ENCODE measurements around the gene ZNF500.

GRCh38 chr16:4752351-4753100 lies 14.4 kb downstream of the ZNF500 start:
- TF ChIP-seq, protein P1, sequence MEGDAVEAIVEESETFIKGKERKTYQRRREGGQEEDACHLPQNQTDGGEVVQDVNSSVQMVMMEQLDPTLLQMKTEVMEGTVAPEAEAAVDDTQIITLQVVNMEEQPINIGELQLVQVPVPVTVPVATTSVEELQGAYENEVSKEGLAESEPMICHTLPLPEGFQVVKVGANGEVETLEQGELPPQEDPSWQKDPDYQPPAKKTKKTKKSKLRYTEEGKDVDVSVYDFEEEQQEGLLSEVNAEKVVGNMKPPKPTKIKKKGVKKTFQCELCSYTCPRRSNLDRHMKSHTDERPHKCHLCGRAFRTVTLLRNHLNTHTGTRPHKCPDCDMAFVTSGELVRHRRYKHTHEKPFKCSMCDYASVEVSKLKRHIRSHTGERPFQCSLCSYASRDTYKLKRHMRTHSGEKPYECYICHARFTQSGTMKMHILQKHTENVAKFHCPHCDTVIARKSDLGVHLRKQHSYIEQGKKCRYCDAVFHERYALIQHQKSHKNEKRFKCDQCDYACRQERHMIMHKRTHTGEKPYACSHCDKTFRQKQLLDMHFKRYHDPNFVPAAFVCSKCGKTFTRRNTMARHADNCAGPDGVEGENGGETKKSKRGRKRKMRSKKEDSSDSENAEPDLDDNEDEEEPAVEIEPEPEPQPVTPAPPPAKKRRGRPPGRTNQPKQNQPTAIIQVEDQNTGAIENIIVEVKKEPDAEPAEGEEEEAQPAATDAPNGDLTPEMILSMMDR (IDR thresholded peaks at IDR 0.05), result no peak
- TF ChIP-seq RCOR1 (IDR thresholded peaks at IDR 0.05; ENCODE audit: low read length), result no peak
- TF ChIP-seq TEAD4 (IDR thresholded peaks at IDR 0.05; ENCODE audit: borderline replicate concordance, insufficient read depth), result no peak
- no peak for TF ChIP-seq RXRA (IDR thresholded peaks at IDR 0.05; ENCODE audit: borderline replicate concordance, low read depth)
- no peak for TF ChIP-seq JUND (IDR thresholded peaks at IDR 0.05)
- TF ChIP-seq MAX (IDR thresholded peaks at IDR 0.05; ENCODE audit: low read depth), result no peak
- TF ChIP-seq SMC3 (IDR thresholded peaks at IDR 0.05; ENCODE audit: low read depth, low read length), result no peak
- TF ChIP-seq GABPA (IDR thresholded peaks at IDR 0.05; ENCODE audit: low read depth), result no peak
- no peak for TF ChIP-seq TCF12 (IDR thresholded peaks at IDR 0.05)
- TF ChIP-seq EP300 (IDR thresholded peaks at IDR 0.05; ENCODE audit: borderline replicate concordance in 1 of 2, low read depth in 1 of 2, low read length in 1 of 2), result no peak
- TF ChIP-seq, protein P2, sequence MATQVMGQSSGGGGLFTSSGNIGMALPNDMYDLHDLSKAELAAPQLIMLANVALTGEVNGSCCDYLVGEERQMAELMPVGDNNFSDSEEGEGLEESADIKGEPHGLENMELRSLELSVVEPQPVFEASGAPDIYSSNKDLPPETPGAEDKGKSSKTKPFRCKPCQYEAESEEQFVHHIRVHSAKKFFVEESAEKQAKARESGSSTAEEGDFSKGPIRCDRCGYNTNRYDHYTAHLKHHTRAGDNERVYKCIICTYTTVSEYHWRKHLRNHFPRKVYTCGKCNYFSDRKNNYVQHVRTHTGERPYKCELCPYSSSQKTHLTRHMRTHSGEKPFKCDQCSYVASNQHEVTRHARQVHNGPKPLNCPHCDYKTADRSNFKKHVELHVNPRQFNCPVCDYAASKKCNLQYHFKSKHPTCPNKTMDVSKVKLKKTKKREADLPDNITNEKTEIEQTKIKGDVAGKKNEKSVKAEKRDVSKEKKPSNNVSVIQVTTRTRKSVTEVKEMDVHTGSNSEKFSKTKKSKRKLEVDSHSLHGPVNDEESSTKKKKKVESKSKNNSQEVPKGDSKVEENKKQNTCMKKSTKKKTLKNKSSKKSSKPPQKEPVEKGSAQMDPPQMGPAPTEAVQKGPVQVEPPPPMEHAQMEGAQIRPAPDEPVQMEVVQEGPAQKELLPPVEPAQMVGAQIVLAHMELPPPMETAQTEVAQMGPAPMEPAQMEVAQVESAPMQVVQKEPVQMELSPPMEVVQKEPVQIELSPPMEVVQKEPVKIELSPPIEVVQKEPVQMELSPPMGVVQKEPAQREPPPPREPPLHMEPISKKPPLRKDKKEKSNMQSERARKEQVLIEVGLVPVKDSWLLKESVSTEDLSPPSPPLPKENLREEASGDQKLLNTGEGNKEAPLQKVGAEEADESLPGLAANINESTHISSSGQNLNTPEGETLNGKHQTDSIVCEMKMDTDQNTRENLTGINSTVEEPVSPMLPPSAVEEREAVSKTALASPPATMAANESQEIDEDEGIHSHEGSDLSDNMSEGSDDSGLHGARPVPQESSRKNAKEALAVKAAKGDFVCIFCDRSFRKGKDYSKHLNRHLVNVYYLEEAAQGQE (IDR thresholded peaks at IDR 0.05; ENCODE audit: low read depth, low read length), result no peak
- no peak for TF ChIP-seq POLR2AphosphoS5 (IDR thresholded peaks at IDR 0.05; ENCODE audit: low read depth, low read length)

Measured in SK-N-SH (cell line).